GM19238 (cell line): ENCODE data around the gene ZCWPW1.
"Not testable (repeated sequence)": the region's sequence is repeated elsewhere in the genome, so short reads cannot be mapped to it uniquely, and the experiment has no call there.

Experiments used
- DNase-seq: peaks from one replicate; pipeline ENCODE4 v3.0.0; 2011; ENCODE audit warnings: low spot score; ENCODE audit not compliant: insufficient read length

The ZCWPW1 gene

DNA sequence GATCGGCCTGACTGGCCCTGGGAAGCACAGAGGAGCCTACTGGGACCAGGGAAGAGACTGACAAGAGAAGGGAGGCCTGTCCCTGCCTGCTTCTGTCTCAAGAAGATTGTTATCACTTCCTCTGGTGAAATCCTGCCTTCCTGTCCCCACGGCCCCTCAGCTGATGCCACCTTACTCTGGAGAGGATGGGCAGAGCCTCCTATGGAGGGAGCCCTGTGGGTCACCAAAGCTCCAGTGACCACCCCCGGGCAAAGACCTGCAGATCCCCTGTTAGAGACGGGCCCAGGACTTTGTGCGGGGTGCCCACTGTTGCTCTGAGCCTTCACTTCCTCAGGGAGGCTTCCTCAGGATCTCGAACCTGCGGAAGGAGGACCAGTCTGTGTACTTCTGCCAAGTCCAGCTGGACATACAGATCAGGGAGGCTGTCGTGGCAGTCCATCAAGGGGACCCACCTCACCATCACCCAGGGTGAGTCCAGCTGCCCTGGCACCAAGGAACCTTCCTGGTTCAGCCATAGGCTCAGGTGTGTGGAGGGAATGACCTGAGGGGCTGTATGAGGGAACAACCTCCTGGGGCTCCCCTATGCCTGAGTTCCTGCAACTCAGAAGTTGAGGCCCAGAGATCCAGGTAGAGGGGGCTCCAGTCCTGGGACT, 72.0 kb downstream of the ZCWPW1 start:
- DNase-seq, result no peak

DNA sequence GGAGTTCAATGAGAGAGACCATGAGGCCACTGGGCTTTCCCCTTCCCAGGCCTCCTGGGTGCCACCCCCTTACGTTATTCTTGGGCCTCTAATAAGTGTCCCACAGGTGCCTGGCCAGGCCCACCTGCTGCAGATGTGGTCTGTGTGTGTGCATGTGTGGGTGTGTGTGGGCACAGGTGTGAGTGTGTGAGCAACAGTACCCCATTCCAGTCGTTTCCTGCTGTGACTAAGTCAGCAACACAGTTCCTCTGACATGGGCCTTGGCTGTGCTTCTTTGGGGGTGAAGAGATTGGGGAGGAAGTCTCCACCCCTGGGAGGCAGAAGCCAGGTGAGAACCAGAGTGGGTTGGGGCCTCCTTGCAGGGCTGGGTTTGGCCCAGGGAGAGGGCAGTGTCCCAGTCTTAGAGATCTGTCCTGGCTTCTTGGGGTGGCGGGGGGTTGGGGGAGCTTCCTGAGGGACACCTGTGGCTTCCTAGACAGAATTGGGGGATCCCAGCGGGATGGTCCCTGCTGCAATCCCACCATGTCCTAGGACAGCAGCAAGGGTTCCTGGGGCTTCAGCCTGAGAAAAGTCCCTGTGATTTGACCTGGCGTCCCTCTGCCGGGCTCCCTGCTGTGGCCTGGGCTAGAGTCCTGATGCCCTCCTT, 74.7 kb downstream of the ZCWPW1 start:
- DNase-seq, result no peak

DNA sequence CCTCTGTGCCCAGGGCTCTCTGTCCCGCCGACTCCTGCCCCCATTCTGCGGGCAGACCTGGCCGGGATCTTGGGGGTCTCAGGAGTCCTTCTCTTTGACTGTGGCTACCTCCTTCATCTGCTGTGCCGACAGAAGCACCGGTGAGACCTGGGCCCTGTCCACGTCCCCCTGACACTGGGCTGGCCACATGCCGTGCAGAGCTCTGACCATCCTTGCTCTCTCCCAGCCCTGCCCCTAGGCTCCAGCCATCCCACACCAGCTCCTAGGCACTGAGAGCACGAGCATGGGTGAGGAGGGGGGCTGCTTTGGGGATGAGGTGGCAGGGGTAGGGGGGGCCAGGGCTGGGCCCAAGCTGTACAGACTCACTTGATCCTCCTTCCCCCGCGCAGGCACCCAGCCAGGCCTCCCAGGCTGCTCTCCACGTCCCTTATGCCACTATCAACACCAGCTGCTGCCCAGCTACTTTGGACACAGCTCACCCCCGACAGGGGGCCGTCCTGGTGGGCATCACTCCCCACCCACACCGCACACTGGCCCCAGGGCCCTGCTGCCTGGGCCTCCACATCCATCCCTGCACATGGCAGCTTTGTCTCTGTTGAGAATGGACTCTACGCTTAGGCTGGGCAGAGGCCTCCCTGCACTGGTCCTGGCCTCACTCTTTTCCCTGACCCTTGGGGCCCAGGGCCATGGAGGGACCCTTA, 75.4 kb downstream of the ZCWPW1 start:
- DNase-seq, result no peak

DNA sequence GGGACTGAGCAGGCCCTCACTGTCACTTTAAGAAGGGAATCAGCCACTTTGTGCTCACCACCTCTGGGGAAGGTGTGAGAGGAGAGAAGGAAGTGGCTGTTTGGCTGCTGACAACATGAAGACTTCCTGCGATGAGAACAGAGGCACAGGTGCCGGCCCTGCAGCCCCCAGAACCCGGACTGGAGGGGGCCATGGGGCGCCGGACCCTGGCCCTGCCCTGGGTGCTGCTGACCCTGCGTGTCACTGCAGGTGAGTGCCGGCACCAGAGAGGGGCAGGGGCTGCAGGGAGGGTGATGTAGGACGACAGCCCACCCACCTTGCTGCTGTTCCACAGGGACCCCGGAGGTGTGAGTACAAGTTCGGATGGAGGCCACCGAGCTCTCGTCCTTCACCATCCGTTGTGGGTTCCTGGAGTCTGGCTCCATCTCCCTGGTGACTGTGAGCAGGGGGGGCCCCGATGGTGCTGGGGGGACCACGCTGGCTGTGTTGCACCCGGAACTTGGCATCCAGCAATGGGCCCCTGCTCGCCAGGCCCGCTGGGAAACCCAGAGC, 76.2 kb downstream of the ZCWPW1 start:
- DNase-seq, result not testable (repeated sequence)

DNA sequence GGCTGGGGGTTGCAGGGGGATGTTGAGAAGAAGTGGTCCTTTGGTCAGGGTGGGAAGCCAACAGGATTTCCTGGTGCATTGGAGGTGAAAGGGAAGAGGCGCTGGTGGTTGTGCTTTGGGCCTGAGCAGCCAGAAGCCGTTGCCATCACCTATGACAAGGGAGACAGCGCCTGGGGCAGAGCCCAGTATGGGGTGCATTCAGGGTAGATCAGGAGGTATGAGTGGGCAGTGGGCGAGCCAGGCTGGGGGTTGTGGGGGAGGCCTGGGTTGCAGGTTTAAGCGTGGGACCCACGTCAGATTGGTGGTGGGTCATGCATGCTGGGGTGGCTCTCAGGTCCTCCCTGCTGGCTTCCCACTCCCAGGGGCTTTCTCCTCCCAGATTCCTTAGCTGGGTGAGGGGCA, 76.8 kb downstream of the ZCWPW1 start:
- DNase-seq, result no peak
